ENCODE data around the gene TSPAN5.

DNA sequence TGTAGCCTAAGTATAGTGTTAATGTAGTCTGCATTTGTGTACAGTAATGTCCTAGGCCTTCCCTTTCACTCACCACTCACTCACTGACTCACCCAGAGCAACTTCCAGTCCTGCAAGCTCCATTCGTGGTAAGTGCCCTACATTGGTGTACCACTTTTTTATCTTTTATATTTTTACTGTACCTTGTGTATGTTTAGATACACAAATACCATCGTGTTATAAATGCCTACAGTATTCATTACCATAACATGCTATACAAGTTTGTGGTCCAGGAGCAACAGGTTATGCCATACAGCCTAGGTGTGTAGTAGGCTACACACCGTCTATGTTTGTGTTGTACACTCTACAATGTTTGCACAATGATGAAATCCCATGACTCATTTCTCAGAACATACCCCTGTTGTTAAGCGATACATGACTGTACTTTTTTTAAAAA, 15.4 kb downstream of the TSPAN5 start:
- TF ChIP-seq POLR2A (IDR thresholded peaks at IDR 0.05) (no peak), POLR2AphosphoS5 (IDR thresholded peaks at IDR 0.05) (no peak)
- TF ChIP-seq, protein P1, sequence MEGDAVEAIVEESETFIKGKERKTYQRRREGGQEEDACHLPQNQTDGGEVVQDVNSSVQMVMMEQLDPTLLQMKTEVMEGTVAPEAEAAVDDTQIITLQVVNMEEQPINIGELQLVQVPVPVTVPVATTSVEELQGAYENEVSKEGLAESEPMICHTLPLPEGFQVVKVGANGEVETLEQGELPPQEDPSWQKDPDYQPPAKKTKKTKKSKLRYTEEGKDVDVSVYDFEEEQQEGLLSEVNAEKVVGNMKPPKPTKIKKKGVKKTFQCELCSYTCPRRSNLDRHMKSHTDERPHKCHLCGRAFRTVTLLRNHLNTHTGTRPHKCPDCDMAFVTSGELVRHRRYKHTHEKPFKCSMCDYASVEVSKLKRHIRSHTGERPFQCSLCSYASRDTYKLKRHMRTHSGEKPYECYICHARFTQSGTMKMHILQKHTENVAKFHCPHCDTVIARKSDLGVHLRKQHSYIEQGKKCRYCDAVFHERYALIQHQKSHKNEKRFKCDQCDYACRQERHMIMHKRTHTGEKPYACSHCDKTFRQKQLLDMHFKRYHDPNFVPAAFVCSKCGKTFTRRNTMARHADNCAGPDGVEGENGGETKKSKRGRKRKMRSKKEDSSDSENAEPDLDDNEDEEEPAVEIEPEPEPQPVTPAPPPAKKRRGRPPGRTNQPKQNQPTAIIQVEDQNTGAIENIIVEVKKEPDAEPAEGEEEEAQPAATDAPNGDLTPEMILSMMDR (IDR thresholded peaks at IDR 0.05) = no peak

All from breast epithelium (tissue), 3 donors.